GM19328 (cell line): ENCODE measurements around the gene CLSTN1.
A peak's percentile ranks its signal among the peaks of the same experiment; 100 is the strongest.
"Not testable (repeated sequence)": the region's sequence is repeated elsewhere in the genome, so short reads cannot be mapped to it uniquely, and the experiment has no call there.

ENCODE experiments used
- ATAC-seq: cut with Tn5 transposase; IDR thresholded peaks from one replicate; pipeline ENCODE4 v1.9.1; 2021; ENCODE audit warnings: mild to moderate bottlenecking, moderate library complexity; ENCODE audit not compliant: unreplicated experiment

The CLSTN1 gene

GRCh38 chr1:9801909-9802308 lies 21.9 kb downstream of the CLSTN1 start:
- ATAC-seq: no peak

- no peak for ATAC-seq
These were observed 25.3 kb downstream of the CLSTN1 start for GRCh38 chr1:9798236-9799130.

GRCh38 chr1:9797049-9797448 lies 26.7 kb downstream of the CLSTN1 start:
- ATAC-seq: no peak

GRCh38 chr1:9794081-9794480 lies 29.7 kb downstream of the CLSTN1 start:
- ATAC-seq: no peak

GRCh38 chr1:9793291-9793690 lies 30.5 kb downstream of the CLSTN1 start:
- no peak for ATAC-seq

- no peak for ATAC-seq
These were observed 31.4 kb downstream of the CLSTN1 start for GRCh38 chr1:9792156-9793042.

GRCh38 chr1:9789700-9790099 lies 34.1 kb downstream of the CLSTN1 start:
- ATAC-seq: not testable (repeated sequence)

GRCh38 chr1:9787702-9788101 lies 36.1 kb downstream of the CLSTN1 start:
- peak; percentile 65 for ATAC-seq

GRCh38 chr1:9785406-9785805 lies 38.4 kb downstream of the CLSTN1 start:
- no peak for ATAC-seq

- no peak for ATAC-seq
These were observed 39.1 kb downstream of the CLSTN1 start for GRCh38 chr1:9784508-9785133.

GRCh38 chr1:9782897-9783296 lies 40.9 kb downstream of the CLSTN1 start:
- ATAC-seq: no peak

- no peak for ATAC-seq
These were observed 41.5 kb downstream of the CLSTN1 start for GRCh38 chr1:9782116-9782751.

- ATAC-seq: no peak
These were observed 43.1 kb downstream of the CLSTN1 start for GRCh38 chr1:9780554-9781110.

GRCh38 chr1:9778905-9779304 lies 44.9 kb downstream of the CLSTN1 start:
- ATAC-seq: no peak

- no peak for ATAC-seq
These were observed 47.1 kb downstream of the CLSTN1 start for GRCh38 chr1:9776685-9777084.

GRCh38 chr1:9774712-9775679 lies 48.8 kb downstream of the CLSTN1 start:
- no peak for ATAC-seq

- no peak for ATAC-seq
These were observed 53.5 kb downstream of the CLSTN1 start for GRCh38 chr1:9770298-9770697.

GRCh38 chr1:9768983-9769382 lies 54.8 kb downstream of the CLSTN1 start:
- ATAC-seq: no peak

- ATAC-seq: no peak
These were observed 55.6 kb downstream of the CLSTN1 start for GRCh38 chr1:9767964-9768668.
